Retinal pigment epithelial cell (primary cell): ENCODE results near the gene PTPRN2.

Experiments
- DNase-seq: peaks from one replicate; pipeline ENCODE4 v3.0.0-alpha.2; 2010; ENCODE audit warnings: low read depth
- H3K4me3 ChIP-seq: 2 replicates; pipeline ENCODE4 v1.5.1; 2011; ENCODE audit warnings: mild to moderate bottlenecking, low read length, control low read depth, moderate library complexity
- CTCF ChIP-seq: conservative IDR thresholded peaks from 2 replicates; pipeline ENCODE4 v1.5.1; 2011; ENCODE audit warnings: low read depth, low read length, control low read depth, inconsistent platforms

Gene PTPRN2

GRCh38 chr7:157829491-157829890, 758.1 kb downstream of the PTPRN2 start:
- no peak for TF ChIP-seq CTCF
- H3K4me3 ChIP-seq = no peak overlapping the region
- no peak for DNase-seq

- H3K4me3 ChIP-seq = no peak overlapping the region
- DNase-seq = no peak
- TF ChIP-seq CTCF = no peak
Observed at GRCh38 chr7:157828881-157829280, 758.7 kb downstream of the PTPRN2 start.

- H3K4me3 ChIP-seq = no peak overlapping the region
- TF ChIP-seq CTCF = no peak
- DNase-seq = no peak
Observed at GRCh38 chr7:157828190-157828589, 759.4 kb downstream of the PTPRN2 start.

GRCh38 chr7:157827863-157828160, 759.8 kb downstream of the PTPRN2 start:
- no peak for TF ChIP-seq CTCF
- DNase-seq = no peak
- H3K4me3 ChIP-seq = no peak overlapping the region

GRCh38 chr7:157827045-157827862, 760.4 kb downstream of the PTPRN2 start:
- TF ChIP-seq CTCF = no peak
- no peak for DNase-seq
- H3K4me3 ChIP-seq = no peak overlapping the region

GRCh38 chr7:157826566-157826965, 761.1 kb downstream of the PTPRN2 start:
- H3K4me3 ChIP-seq = no peak overlapping the region
- TF ChIP-seq CTCF = no peak
- no peak for DNase-seq

GRCh38 chr7:157825325-157825724, 762.3 kb downstream of the PTPRN2 start:
- DNase-seq = no peak
- no peak for TF ChIP-seq CTCF
- no peak overlapping the region for H3K4me3 ChIP-seq
